Stimulated activated CD4-positive, alpha-beta T cell treated with anti-CD3 and anti-CD28 coated beads, Interleukin-2, amount 100 ng/mL, for 4 hours (primary cell): ENCODE measurements around the gene SLC6A12.
"Not testable (repeated sequence)": the region's sequence is repeated elsewhere in the genome, so short reads cannot be mapped to it uniquely, and the experiment has no call there.

ENCODE experiments used
- DNase-seq: peaks from one replicate; pipeline ENCODE4 v3.0.0-alpha.2; 2020; ENCODE audit warnings: low read depth

Gene SLC6A12

DNA sequence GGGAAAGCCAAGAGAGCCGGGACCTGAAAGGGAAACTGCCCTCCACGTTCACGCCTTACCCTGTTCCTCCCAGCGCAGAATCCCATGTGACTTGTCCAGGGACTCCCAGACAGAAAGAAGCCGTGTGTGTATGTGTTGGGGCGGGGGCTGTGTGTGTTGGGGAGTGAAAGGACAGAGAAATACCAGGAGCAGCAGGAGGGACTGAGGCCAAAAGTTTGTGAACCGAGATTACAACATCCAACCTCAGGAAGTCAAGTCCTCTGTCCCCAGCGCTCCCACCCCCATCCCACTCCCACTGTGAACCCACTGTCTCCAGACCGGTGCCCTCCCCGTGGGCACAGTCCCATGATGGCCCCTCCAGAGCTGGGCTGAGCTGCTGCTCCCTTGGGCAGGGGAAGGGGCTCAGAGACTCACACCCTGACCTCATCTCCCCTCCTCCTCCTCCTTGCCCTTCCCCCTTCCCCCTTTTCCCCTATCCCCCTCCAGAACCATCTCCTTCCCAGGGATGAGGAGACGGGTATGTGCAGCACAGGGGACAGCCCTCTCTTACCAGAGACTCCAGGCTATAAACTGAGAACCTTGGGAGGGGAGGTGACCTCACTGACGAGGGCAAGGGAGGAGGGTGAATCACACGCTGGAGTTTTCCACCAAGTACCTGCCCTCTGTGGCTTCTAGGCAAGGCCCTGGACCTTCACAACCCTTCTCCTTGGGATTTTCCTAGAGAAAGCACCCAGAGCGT, at the start of gene SLC6A12:
SLC6A12 (minus strand) TSS at position 155 of the 739 bp plus-strand sequence. CDS start 4,171 bp downstream, outside the sequence.
- no peak for DNase-seq

DNA sequence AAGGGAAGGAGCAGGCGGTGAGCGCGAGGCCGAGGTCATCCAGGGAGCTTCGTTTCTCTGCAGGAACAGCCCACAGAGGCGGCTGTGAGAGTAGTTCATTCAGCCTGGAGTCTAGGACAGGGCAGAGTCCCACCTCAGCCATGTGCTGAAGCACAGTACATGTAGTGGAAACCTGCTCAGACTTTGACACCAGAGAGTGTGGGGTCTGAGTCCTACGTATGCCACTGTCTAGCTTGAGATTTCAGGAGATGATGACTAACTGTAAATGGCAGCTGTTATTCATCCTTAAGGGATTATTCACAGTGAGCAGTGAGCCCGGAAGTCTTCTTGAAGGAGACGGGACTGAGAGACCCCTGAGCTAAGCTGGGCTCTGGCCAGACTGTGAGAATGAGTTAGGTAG, 49.6 kb upstream of the SLC6A12 start:
- no peak for DNase-seq

DNA sequence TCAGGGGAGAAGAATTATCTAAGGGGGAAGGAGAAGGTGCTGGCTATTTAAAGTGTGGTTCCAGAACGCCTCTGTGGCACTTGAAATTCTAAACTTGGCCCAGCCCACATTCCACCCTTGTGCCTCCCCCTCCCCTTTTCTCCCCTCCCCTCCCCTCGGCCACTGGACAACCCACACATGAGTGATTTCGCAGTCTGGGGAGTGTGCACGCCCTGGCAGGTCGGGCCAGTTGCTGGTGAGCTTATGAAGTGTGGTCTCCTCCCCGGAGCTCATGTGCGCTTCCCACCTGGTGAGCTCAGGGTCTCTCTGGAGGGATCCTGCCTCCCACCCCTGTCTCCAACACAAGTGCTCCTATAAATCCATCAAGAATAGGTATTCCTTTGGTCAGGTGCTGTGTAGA, 48.9 kb upstream of the SLC6A12 start, which contains the start of gene SLC6A13:
SLC6A13 (minus strand) TSS at position 20 of the 400 bp plus-strand sequence. CDS start 2,784 bp downstream, outside the sequence.
- no peak for DNase-seq

DNA sequence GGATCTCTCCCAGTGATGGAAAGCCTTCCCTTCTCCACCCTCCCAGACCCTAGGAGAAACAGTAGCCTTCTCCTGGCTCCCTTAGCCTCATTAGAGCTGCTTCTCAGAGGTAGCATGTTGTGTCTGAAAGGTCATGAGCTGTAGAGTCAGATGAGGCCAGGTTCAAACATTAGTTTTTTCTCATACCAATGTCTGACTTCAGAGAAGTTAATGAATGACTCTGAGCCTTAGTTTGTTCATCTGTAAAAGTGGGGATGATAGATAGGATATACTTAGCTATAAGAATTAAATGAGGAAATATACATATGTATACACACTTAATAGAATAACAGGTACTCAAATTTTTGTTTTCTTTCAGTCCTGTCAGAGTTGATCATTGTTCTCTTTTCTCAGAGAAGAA, 48.2 kb upstream of the SLC6A12 start:
- DNase-seq, result no peak

DNA sequence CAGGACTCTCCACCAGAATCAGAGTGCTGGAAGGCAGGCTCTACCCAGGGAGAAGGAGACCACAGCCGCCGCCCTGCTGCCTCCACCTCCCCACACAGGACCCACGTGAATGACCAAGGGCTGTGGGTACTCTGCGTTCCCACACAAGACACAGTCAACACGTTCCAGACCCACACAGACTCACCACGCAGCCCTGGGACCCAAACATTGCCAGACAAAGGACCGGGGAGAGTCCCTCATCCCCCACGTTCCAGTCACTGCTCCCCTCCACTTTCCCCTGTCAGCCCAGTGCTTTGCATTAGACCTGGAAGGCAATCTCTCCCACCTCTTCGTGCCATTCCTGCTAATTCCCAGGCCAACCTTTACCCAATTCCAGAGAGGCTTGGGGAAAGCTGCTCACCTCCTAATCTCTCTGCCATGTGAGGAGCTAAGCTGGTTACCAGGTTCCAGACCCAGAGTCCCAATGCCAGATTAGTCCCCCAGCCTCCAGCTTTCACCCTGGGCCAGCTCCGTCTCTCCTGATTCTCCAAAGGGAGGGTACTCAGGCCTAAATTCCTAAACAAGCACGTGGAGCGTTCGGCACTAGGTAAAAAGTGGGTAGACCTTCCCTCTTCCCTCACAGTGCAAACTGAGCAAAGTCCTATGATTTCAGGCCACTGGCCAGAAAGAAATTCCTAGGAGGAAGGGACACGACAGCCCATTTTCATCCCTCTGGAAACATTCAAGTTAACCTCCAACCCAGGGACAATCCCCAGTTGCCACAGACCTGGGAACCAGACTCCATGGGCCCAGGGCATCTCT, 43.8 kb upstream of the SLC6A12 start:
- DNase-seq, result no peak

DNA sequence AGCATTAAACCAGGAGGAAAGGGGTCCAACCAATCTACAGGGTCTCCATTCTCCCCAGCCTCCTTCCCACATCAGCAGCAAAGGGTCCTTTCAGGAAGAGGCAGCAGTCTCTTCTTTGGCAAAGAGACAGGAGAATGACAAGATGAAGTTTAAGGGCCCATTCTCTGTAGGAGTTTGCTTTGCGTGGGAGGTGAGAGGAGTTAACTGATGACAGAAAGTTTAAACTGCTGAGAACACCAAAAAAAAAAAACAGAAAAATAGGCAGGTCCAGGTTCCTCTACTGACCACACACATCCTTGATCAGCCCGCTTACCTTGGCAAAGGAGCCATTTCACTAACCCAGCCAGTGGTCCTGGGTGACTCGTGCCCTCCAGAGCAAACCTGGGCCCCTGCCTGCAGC, 43.0 kb upstream of the SLC6A12 start:
- no peak for DNase-seq

GRCh38 chr12:256225-256624, 42.3 kb upstream of the SLC6A12 start:
- no peak for DNase-seq

GRCh38 chr12:254912-255311, 41.0 kb upstream of the SLC6A12 start:
- no peak for DNase-seq

DNA sequence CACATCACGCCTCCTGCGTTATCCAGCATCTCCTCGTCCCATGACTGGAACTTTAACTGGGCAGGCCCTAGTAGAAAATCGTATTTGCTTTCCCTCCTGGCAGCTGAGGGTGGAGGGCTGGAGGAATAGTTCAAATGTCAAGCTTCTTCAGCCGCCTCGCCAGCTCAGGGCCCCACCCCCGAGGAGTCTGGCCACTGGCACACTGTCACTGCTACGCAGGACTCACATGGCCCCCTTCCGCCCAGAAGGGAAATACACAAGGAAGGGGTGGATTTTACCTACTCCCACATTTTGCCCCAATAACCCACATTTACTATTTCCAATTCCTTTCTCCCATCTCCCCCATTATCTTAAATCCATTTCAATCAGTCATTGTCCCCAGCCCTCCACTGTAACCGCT, 40.1 kb upstream of the SLC6A12 start:
- DNase-seq, result no peak

DNA sequence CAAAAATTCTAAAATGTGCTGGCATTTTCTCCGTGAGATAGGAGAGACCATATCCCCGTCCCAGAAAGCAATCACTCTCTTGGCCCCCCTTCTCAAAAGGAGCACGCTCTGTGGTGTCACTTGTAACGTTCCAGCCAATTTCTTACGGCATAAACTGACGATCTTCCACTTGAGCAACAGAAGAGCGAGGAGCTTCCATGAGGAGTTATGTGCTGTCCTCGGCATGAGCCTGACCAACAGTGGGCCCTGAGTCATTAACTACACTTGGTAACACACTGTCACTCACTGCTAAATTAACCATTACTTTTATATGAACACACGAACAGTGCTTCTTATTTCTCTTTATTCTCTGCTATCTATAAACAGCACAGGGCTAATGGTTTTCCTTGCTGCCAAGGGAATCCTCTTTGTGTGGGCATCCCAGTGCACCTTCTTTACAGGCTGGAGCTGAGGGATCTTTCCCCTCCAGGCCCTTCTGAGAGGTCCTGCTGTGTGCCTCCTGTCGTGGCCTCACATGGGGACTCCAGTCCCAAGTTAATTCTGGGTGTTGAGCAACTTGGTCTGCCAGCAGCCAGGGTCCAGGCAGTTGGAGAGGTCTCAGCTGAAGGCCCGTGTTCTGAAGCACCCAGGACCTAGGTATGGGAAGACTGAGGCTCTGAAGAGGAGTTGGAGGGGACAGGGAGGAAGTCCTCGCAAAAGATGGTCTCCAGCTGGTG, 39.3 kb upstream of the SLC6A12 start:
- no peak for DNase-seq

DNA sequence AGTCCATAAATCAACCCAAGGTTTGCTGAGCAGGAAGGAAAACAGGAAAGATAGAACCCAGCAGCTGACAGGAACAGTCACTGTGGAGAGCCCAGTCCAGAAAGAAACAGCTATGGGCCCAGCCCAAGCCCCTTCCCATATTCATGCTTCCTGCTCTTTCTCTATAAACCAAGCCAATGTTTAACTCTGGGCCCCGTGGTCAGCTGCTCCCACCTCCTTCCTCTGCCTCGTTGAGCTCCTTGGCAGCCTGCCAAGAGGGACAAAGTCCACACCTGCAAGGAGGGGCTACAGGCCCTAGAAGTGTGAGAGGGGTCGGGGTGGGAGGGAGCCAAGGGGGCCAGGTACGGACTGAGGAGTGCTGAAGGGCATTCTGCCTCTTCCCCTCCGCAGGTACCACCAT, 38.7 kb upstream of the SLC6A12 start:
- no peak for DNase-seq

DNA sequence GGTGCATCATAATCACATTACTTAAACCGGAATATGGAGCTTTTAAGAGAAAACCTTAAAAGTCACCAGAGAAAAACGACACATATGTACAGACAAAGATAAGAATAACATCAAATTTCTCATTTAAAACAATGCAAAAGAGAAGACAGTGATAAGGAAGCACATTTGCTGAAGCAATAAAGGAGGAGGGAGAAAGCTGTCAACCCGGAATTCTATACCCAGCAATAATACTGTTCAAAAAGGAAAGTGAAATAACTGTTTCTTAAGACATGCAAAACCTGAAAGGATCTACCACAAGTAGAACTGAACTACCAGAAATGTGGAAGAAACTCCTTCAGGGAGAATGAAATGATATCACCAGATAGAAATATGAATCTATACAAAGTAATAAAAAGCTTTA, 33.3 kb upstream of the SLC6A12 start:
- DNase-seq, result no peak

DNA sequence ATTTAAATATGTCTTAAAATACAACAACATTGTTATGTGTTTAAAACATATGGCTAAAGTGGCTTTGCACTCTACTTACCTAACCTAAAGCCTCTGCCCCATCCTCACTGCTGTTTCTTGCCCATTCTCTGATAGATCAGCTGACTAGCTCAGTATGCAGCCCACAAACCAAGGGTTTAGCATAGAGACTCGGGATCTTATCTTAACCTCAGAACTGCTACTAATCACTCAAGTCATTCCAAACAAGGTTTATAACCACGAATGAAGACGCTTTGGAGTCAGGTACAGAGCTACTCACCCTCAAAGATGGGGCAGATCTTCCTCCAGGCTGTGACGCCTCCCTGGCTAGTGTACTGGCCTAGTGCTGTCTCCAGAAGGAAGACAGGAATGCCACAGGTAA, 29.4 kb upstream of the SLC6A12 start:
- DNase-seq, result no peak

GRCh38 chr12:242496-242895, 28.5 kb upstream of the SLC6A12 start:
- DNase-seq, result no peak

DNA sequence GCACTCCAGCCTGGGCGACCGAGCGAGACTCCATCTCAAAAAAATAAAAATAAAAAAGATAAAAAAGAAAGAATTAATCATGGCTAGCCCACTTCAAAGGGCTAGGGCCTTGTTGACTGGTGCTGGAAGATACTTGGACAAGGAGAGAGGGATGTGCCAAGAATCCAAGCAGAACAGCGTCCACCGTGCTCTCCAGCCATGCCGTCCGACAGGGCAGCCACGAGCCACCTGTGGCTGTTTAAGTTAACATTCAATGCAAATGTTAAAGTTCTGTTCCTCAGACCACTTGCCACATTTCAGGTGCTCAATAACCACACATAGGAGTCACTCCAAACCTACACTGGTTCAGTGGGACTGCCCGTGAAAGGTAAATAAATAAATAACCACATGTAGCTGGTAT, 27.3 kb upstream of the SLC6A12 start:
- no peak for DNase-seq

DNA sequence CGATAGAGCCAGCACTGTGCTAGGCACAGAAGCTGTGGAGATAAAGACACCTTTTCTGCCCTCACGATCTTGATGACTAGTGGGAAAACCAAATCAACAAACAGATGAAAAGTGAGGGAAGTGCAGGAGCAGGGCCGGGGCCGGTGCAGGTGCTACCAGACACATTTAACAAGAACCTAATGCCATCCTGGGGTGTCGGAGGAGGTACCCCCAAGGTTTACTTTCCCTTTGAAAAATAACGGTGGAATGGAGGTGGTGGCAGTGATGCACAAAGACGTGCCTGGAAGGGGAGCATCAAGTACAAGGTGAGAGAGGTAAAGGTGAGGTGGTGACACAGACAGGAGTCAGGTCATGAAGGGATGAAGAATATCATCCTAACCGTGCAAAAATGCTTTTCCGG, 26.6 kb upstream of the SLC6A12 start:
- DNase-seq, result no peak

- no peak for DNase-seq
Observed at GRCh38 chr12:238736-239398, 24.9 kb upstream of the SLC6A12 start.

GRCh38 chr12:238116-238515, 24.2 kb upstream of the SLC6A12 start:
- DNase-seq, result no peak

DNA sequence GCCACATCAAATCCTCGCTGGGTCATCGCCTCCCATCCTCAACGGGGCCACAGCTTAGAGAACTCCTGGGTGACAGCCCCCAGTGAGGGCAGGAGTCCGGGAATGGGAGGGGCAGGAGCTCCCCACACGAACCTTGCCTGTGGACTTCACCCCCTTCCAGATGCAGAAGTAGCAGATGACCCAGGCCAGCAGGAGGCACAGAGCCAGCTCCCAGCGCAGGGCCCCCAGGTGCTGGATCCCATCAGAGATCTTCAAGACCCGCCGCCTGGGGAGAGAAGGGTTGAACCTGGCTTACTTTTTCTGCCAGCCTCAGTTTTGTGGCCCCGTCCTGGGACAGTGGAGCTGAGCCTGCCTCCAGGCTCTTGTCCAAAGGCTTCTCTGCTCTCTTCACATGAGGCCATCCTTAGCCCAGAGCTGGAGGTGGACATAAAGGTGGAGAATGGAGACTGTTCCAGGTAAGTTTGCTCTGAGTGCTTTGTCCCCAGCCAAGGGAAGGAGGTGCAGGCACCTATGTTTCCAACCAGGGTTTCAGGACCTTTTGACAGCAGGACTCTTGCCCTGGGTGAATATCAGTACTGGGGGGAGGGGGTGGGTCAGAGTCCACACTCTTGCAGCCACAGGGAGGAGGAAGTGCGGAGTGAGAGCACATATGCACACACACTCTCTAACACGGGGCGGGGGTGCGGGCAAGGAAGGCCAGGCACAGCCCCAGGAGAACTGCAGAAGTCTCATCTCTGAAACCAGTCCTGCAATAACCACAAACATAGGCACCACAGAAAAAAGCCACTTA, 23.3 kb upstream of the SLC6A12 start:
- no peak for DNase-seq

DNA sequence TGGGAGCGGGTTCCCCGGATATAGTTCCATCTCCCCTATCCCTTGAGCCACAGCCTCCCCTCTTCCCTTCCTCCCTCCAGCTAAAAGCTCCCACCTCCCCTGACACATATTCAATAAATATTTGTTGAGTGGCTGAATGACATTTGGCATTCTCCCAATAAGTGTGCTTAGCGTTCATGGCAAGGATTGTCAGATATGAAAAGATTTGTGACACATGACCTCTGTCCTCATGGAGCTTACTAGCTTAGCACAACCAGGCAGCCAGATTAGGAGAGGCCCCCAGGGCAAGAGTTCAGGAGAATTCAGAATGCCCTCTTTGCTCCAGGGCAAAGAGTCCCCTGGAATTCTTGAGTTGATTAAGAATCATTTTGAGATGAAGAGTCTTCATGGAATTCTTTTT, 22.5 kb upstream of the SLC6A12 start:
- no peak for DNase-seq

DNA sequence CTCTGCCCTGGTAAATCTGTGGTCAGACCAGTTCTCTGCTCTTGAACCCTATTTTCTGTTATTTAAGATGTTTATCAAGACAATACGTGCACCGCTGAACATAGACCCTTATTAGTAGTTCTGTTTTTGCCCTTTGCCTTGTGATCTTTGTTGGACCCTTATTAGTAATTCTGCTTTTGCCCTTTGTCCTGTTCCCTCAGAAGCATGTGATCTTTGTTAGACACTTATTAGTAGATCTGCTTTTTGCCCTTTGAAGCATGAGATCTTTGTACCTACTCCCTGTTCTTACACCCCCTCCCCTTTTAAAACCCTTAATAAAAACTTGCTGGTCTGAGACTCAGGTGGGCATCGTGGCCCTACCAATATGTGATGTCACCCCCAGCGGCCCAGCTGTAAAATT, 22.0 kb upstream of the SLC6A12 start:
- not testable (repeated sequence) for DNase-seq
